HG03039 (cell line): ENCODE data around the gene STRA8.

Source experiments
- ATAC-seq: cut with Tn5 transposase; IDR thresholded peaks from one replicate; pipeline ENCODE4 v1.9.1; 2021; ENCODE audit warnings: mild to moderate bottlenecking, moderate library complexity; ENCODE audit not compliant: unreplicated experiment

The STRA8 gene

GRCh38 chr7:135235841-135236240, 2.2 kb downstream of the STRA8 start:
- ATAC-seq, result no peak

- no peak for ATAC-seq
These were observed 3.1 kb downstream of the STRA8 start for GRCh38 chr7:135236727-135237126.

GRCh38 chr7:135238112-135238744, 4.6 kb downstream of the STRA8 start:
- ATAC-seq, result no peak

GRCh38 chr7:135239263-135239662, 5.6 kb downstream of the STRA8 start:
- no peak for ATAC-seq

GRCh38 chr7:135240441-135240840, 6.8 kb downstream of the STRA8 start:
- no peak for ATAC-seq

- ATAC-seq, result no peak
These were observed 8.6 kb downstream of the STRA8 start for GRCh38 chr7:135242096-135242684.

GRCh38 chr7:135245226-135246190, 11.9 kb downstream of the STRA8 start:
- no peak for ATAC-seq

GRCh38 chr7:135246191-135246825, 12.7 kb downstream of the STRA8 start:
- no peak for ATAC-seq

GRCh38 chr7:135247746-135248471, 14.3 kb downstream of the STRA8 start:
- ATAC-seq, result no peak

GRCh38 chr7:135248546-135248945, 14.9 kb downstream of the STRA8 start:
- ATAC-seq, result no peak

GRCh38 chr7:135251496-135252391, 18.1 kb downstream of the STRA8 start:
- no peak for ATAC-seq

GRCh38 chr7:135253851-135254771, 20.5 kb downstream of the STRA8 start:
- no peak for ATAC-seq

GRCh38 chr7:135257790-135258189, 24.2 kb downstream of the STRA8 start:
- no peak for ATAC-seq

GRCh38 chr7:135258585-135258984, 24.9 kb downstream of the STRA8 start:
- no peak for ATAC-seq

- ATAC-seq, result no peak
These were observed 26.1 kb downstream of the STRA8 start for GRCh38 chr7:135259702-135260101.

- ATAC-seq, result no peak
These were observed 26.8 kb downstream of the STRA8 start for GRCh38 chr7:135260470-135260869.

- ATAC-seq, result no peak
These were observed 27.5 kb downstream of the STRA8 start for GRCh38 chr7:135260930-135261721.
